B cell (primary cell): ENCODE data around the gene SLC50A1. TPM values are rescaled to one million over a fixed set of nuclear protein-coding genes. Genes with fewer than 3 reads are reported as not detected.
A peak's percentile ranks its signal among the peaks of the same experiment; 100 is the strongest.

Experiments
- ATAC-seq: fragments of 200-7000 bp; cut with Tn5 transposase; one replicate; pipeline ENCODE4 v1.10.0; 2021; ENCODE audit warnings: low read depth, mild to moderate bottlenecking, moderate number of reproducible peaks, moderate library complexity
- CTCF ChIA-PET: fragments of 350-600 bp; sonication (Branson Sonifier 250); formaldehyde crosslinking; loops from one replicate; lab custom pipeline; 2021; ENCODE audit warnings: antibody characterized with exemption, inconsistent platforms; lab: Charles Lee
- POLR2A ChIA-PET: fragments of 350-600 bp; sonication (Branson Sonifier 250); formaldehyde crosslinking; loops from one replicate; lab custom pipeline; 2021; ENCODE audit warnings: antibody characterized with exemption; lab: Charles Lee
- DNase-seq: peaks from one replicate; pipeline ENCODE4 v3.0.0; 2013
- H2AFZ ChIP-seq: 2 replicates; pipeline ENCODE4 v1.6.1; 2012; ENCODE audit warnings: mild to moderate bottlenecking, low read depth, low read length; ENCODE audit not compliant: insufficient read depth, poor library complexity, severe bottlenecking
- H3K27ac ChIP-seq, 2 donors: 1 replicate in 1 of 2; 2 replicates in 1 of 2; pipeline ENCODE4 v1.5.1; 2012 to 2013; ENCODE audit warnings: low read length in 2 of 2, mild to moderate bottlenecking in 2 of 2, moderate library complexity in 1 of 2
- H3K27me3 ChIP-seq, 4 experiments: fragments of 200-600 bp in 1 of 4; sonication (generic) in 1 of 4; replicated peaks in 1 of 4; 1 replicate in 2 of 4; 2 replicates in 2 of 4; pipeline versions ENCODE4 v1.6.1 to v1.7.0; 2013 to 2016; ENCODE audit warnings: low read length in 3 of 4, mild to moderate bottlenecking in 2 of 4, mixed read lengths in 1 of 4, moderate library complexity in 1 of 4; ENCODE audit not compliant: insufficient read depth in 4 of 4, control insufficient read depth in 3 of 4; ENCODE audit errors: control extremely low read depth in 1 of 4
- H3K36me3 ChIP-seq, 2 experiments: replicated peaks in 1 of 2; 1 replicate in 1 of 2; 2 replicates in 1 of 2; pipeline versions ENCODE4 v1.6.1 to v1.7.1; 2013; ENCODE audit warnings: low read length in 1 of 2; ENCODE audit not compliant: insufficient read depth in 2 of 2, control insufficient read depth in 1 of 2; ENCODE audit errors: control extremely low read depth in 1 of 2, extremely low read depth in 1 of 2
- H3K4me1 ChIP-seq, 2 donors: fragments of 200-600 bp in 1 of 2; sonication (generic) in 1 of 2; 1 replicate in 1 of 2; 2 replicates in 1 of 2; pipeline versions ENCODE4 v1.5.1 to v1.6.1; 2013 to 2017; ENCODE audit warnings: low read length in 2 of 2; ENCODE audit not compliant: control insufficient read depth in 2 of 2, insufficient read depth in 2 of 2
- H3K4me2 ChIP-seq: replicated peaks from 2 replicates; pipeline ENCODE3; 2012; ENCODE audit warnings: mild to moderate bottlenecking, low read depth, low read length; ENCODE audit not compliant: poor library complexity, severe bottlenecking
- H3K4me3 ChIP-seq, 5 experiments: fragments of 200-600 bp in 1 of 5; sonication (generic) in 1 of 5; 1 replicate in 3 of 5; 2 replicates in 2 of 5; pipeline versions ENCODE4 v1.5.1 to v1.7.0; 2011 to 2016; ENCODE audit warnings: low read length in 4 of 5, mild to moderate bottlenecking in 4 of 5, low read depth in 2 of 5, control low read depth in 1 of 5, moderate library complexity in 1 of 5; ENCODE audit not compliant: insufficient read depth in 1 of 5; ENCODE audit errors: control extremely low read depth in 1 of 5, extremely low read depth in 1 of 5
- H3K79me2 ChIP-seq: fragments of 200-600 bp; sonication (generic); one replicate; pipeline ENCODE4 v1.6.0; 2016; ENCODE audit warnings: low read length; ENCODE audit not compliant: control insufficient read depth, insufficient read depth
- H3K9ac ChIP-seq: fragments of 200-600 bp; sonication (generic); 2 replicates; pipeline ENCODE4 v1.6.1; 2017; ENCODE audit warnings: mild to moderate bottlenecking, low read length, moderate library complexity
- H3K9me3 ChIP-seq, 3 donors: one replicate each; pipeline versions ENCODE4 v1.6.1 to v1.7.1; 2013; ENCODE audit warnings: low read length in 2 of 3; ENCODE audit not compliant: control insufficient read depth in 2 of 3, insufficient read depth in 1 of 3; ENCODE audit errors: control extremely low read depth in 1 of 3
- H4K20me1 ChIP-seq: 2 replicates; pipeline ENCODE4 v1.6.0; 2012; ENCODE audit warnings: mild to moderate bottlenecking, low read length; ENCODE audit not compliant: insufficient read depth, control insufficient read depth, poor library complexity, severe bottlenecking
- H3K27ac Mint-ChIP-seq: one replicate; pipeline ENCODE4 v1.8.0; 2021; ENCODE audit warnings: mixed read lengths
- H3K27me3 Mint-ChIP-seq: one replicate; pipeline ENCODE4 v1.8.0; 2021; ENCODE audit warnings: mixed read lengths
- H3K4me1 Mint-ChIP-seq: one replicate; pipeline ENCODE4 v1.8.0; 2021; ENCODE audit warnings: mixed read lengths
- H3K4me3 Mint-ChIP-seq: one replicate; pipeline ENCODE4 v1.8.0; 2021; ENCODE audit warnings: mixed read lengths
- H3K9me3 Mint-ChIP-seq: one replicate; pipeline ENCODE4 v1.8.0; 2022; ENCODE audit warnings: mixed read lengths; ENCODE audit not compliant: insufficient read depth
- CTCF ChIP-seq: fragments of 200-600 bp; IDR thresholded peaks from one replicate; pipeline ENCODE4 v1.8.0; 2022; ENCODE audit warnings: antibody characterized with exemption, mild to moderate bottlenecking
- EZH2 ChIP-seq: IDR thresholded peaks from 2 replicates; pipeline ENCODE4 v1.6.1; 2012; ENCODE audit warnings: borderline replicate concordance, low read depth, mild to moderate bottlenecking, moderate library complexity, low read length; ENCODE audit not compliant: insufficient read depth, poor library complexity, severe bottlenecking
- WGBS: methylation state at CpG from one replicate; pipeline ENCODE4 v1.1.5; 2013; ENCODE audit warnings: missing lambda C conversion rate; ENCODE audit not compliant: insufficient coverage; 5-methylcytosine and 5-hydroxymethylcytosine counted together
- intact Hi-C: fragments of 100-400 bp; cut with micrococcal nuclease; formaldehyde crosslinking; loops from one replicate; pipeline ENCODE4 v1.10.0; 2022
- polyA plus RNA-seq: library from polyadenylated mRNA; depleted of rRNA; stranded (reverse); fragments of >200 nt; gene quantifications from 2 replicates; pipeline ENCODE4 v1.2.3, GENCODE V29; 2012
- total RNA-seq, 2 donors: library from RNA; stranded (reverse); fragments of 120-200 nt in 1 of 2; gene quantifications; 1 replicate in 1 of 2; 2 replicates in 1 of 2; pipeline versions ENCODE4 v1.2.3 to v1.2.4, GENCODE V29; 2013 to 2022

Gene SLC50A1
- total and polyA plus RNA-seq, 2 donors (not counting 1 experiment from before 2014, with no cell fraction given), result 62.8 to 86.8 TPM

- POLR2A ChIA-PET, result interaction anchor here (0.7 to 2.4 kb wide), 11 partner anchors 11 to 901 kb away, joined by 3 to 15 read pairs (median 8); partner anchors contain the start of genes DPM3, EFNA1 and HAX1
- Histone ChIP-seq H3K27me3 (no peaks in the 10 kb centered on the region), H3K79me2 (peaks cover 39% of the 10 kb centered on the region), H3K27ac (peak within 1 kb of the TSS; percentile 89 to 92), H3K4me3 (peak within 1 kb of the TSS; percentile 2 to 95 (median 73)), H3K9ac (peak within 1 kb of the TSS; percentile 91), H3K4me1 (peaks cover 24 to 33% of the 10 kb centered on the region in 2 donors), H3K9me3 (no peaks in the 10 kb centered on the region), H3K4me2 (peak within 1 kb of the TSS; percentile 78), H3K36me3 (peaks cover 0 to 20% of the 10 kb centered on the region in 2 experiments), H4K20me1 (no peaks in the 10 kb centered on the region), H2AFZ (peak within 1 kb of the TSS; percentile 97)
- Mint-ChIP-seq H3K4me1 (peaks cover 39% of the 10 kb centered on the region), H3K27me3 (no peaks in the 10 kb centered on the region), H3K4me3 (peak within 1 kb of the TSS; percentile 97), H3K9me3 (no peaks in the 10 kb centered on the region), H3K27ac (peak within 1 kb of the TSS; percentile 98)
- TF ChIP-seq EZH2, result no peak
- TF ChIP-seq CTCF, result peak; percentile 53
- intact Hi-C loops, result loop anchor here (2.0 to 5.0 kb wide), 4 partner anchors 69 to 615 kb away; partner anchors contain the start of genes CKS1B, SHC1 and UBE2Q1
- ATAC-seq (peak; percentile 19), DNase-seq (no peak)
- under 1% methylated on average over 31 of the region's 38 CpGs for WGBS
- CTCF ChIA-PET, result interaction anchor here (0.7 to 12.7 kb wide), 42 partner anchors 10 to 357 kb away, joined by 3 to 307 read pairs (median 4); partner anchors contain the start of genes EFNA3, EFNA4, FLAD1 and MTX1
Measured at GRCh38 chr1:155173478-155174323, 38.0 kb downstream of the SLC50A1 start, which contains the start of gene TRIM46. Gene TRIM46 (plus strand): TSS chr1:155173849. CDS start chr1:155173967, 118 bp downstream.
